GM12878 (cell line): ENCODE results near the gene CLDN17. TPM values are rescaled to one million over a fixed set of nuclear protein-coding genes. Genes with fewer than 3 reads are reported as not detected.
A peak's percentile ranks its signal among the peaks of the same experiment; 100 is the strongest.

Experiments used
- ATAC-seq: fragments of 200-7000 bp; cut with Tn5 transposase; 3 replicates; pipeline ENCODE4 v1.9.1; 2020; ENCODE audit warnings: mild to moderate bottlenecking, moderate library complexity
- BruUV-seq: library from RNA; stranded (reverse); fragments of 400-500 nt; replicated peaks from 2 replicates; lab custom pipeline; 2021; lab: Mats Ljungman, UMichigan
- CTCF ChIA-PET: fragments of 300-600 bp; sonication (Branson Sonifier 250); formaldehyde crosslinking; extraction: SDS; loops from one replicate; lab custom pipeline; 2021; ENCODE audit warnings: inconsistent platforms; lab: Yijun Ruan, JAX
- POLR2A ChIA-PET: fragments of 350-600 bp; formaldehyde crosslinking; extraction: SDS; loops from one replicate; lab custom pipeline; 2021; ENCODE audit warnings: inconsistent platforms; lab: Charles Lee
- RAD21 ChIA-PET: fragments of 300-600 bp; sonication (Branson Sonifier 250); formaldehyde crosslinking; loops from one replicate; lab custom pipeline; 2023; ENCODE audit warnings: antibody characterized with exemption; ENCODE audit not compliant: unreplicated experiment; lab: Charles Lee
- SMC1A ChIA-PET: fragments of 300-600 bp; sonication (Branson Sonifier 250); formaldehyde crosslinking; loops from one replicate; lab custom pipeline; 2023; ENCODE audit not compliant: unreplicated experiment, uncharacterized antibody; lab: Charles Lee
- DNase-seq: peaks from one replicate; pipeline ENCODE4 v3.0.0-alpha.2; 2011; ENCODE audit warnings: low read depth, low spot score
- FAIRE-seq: peaks from 3 replicates; lab custom pipeline; 2011; peaks lifted over from hg19 to GRCh38; lab: Jason Lieb, UNC
- H2AFZ ChIP-seq: 2 replicates; pipeline ENCODE4 v1.6.0; 2011; ENCODE audit warnings: low read depth, low read length, control low read depth; ENCODE audit not compliant: control insufficient read depth
- H3K27ac ChIP-seq: 2 replicates; pipeline ENCODE4 v1.5.1; 2011; ENCODE audit warnings: control low read depth; ENCODE audit not compliant: control insufficient read depth, insufficient read depth
- H3K27me3 ChIP-seq, 2 experiments: replicated peaks in 1 of 2; 2 replicates each; pipeline versions ENCODE4 v1.6.0 to v1.6.1; 2011; ENCODE audit warnings: low read length in 1 of 2; ENCODE audit not compliant: control insufficient read depth in 2 of 2, insufficient read depth in 2 of 2
- H3K36me3 ChIP-seq, 2 experiments: 2 replicates each; pipeline ENCODE4 v1.5.1; 2011; ENCODE audit warnings: low read length in 1 of 2; ENCODE audit not compliant: control insufficient read depth in 2 of 2, insufficient read depth in 2 of 2
- H3K4me1 ChIP-seq: 2 replicates; pipeline ENCODE4 v1.6.1; 2011; ENCODE audit warnings: mild to moderate bottlenecking, low read length, moderate library complexity, mixed read lengths; ENCODE audit not compliant: control insufficient read depth, insufficient read depth
- H3K4me2 ChIP-seq: 2 replicates; pipeline ENCODE4 v1.6.0; 2011; ENCODE audit warnings: control low read depth; ENCODE audit not compliant: control insufficient read depth, insufficient read depth
- H3K4me3 ChIP-seq: fragments of 200-600 bp; sonication (generic); 2 replicates; pipeline ENCODE4 v1.5.1; 2016
- H3K79me2 ChIP-seq: 2 replicates; pipeline ENCODE4 v1.6.0; 2011; ENCODE audit warnings: low read length; ENCODE audit not compliant: control insufficient read depth, insufficient read depth
- H3K9ac ChIP-seq: 2 replicates; pipeline ENCODE4 v1.8.0; 2011; ENCODE audit warnings: low read length, control low read depth, mixed read lengths; ENCODE audit not compliant: control insufficient read depth, insufficient read depth
- H3K9me3 ChIP-seq: replicated peaks from 3 replicates; pipeline ENCODE4 v1.5.1; 2011; ENCODE audit warnings: mild to moderate bottlenecking, low read length; ENCODE audit not compliant: control insufficient read depth, insufficient read depth
- H4K20me1 ChIP-seq: 2 replicates; pipeline ENCODE4 v1.6.0; 2011; ENCODE audit not compliant: control insufficient read depth, insufficient read depth
- BACH1 ChIP-seq: fragments of 450-650 bp; IDR thresholded peaks from 2 replicates; pipeline ENCODE4 v1.6.1; 2017; ENCODE audit warnings: mild to moderate bottlenecking, borderline replicate concordance
- CHD2 ChIP-seq: IDR thresholded peaks from 2 replicates; pipeline ENCODE4 v1.6.1; 2011; ENCODE audit warnings: low read depth, low read length, improper control_type of control experiment, borderline replicate concordance
- CTCF ChIP-seq, 3 experiments: IDR thresholded peaks in 2 of 3; conservative IDR thresholded peaks in 1 of 3; 2 replicates each; pipeline ENCODE4 v1.5.1; 2011; ENCODE audit warnings: low read depth in 3 of 3, low read length in 3 of 3, mild to moderate bottlenecking in 3 of 3, control low read depth in 2 of 3, moderate library complexity in 2 of 3, inconsistent platforms in 1 of 3, mixed read lengths in 1 of 3; ENCODE audit not compliant: control insufficient read depth in 2 of 3, insufficient read depth in 1 of 3; ENCODE audit errors: extremely low read depth in 1 of 3
- HDAC2 ChIP-seq: fragments of 200-600 bp; sonication (generic); IDR thresholded peaks from 2 replicates; pipeline ENCODE4 v1.6.1; 2017
- SMC3 ChIP-seq: IDR thresholded peaks from 2 replicates; pipeline ENCODE4 v1.6.1; 2011; ENCODE audit warnings: low read length, improper control_type of control experiment, borderline replicate concordance
- TCF3 ChIP-seq: IDR thresholded peaks from 2 replicates; pipeline ENCODE4 v1.6.1; 2012; ENCODE audit warnings: low read depth, mild to moderate bottlenecking, low read length, borderline replicate concordance; ENCODE audit not compliant: insufficient read depth
- WGBS: methylation state at CpG from one replicate; pipeline ENCODE4 v1.1.6; 2016; ENCODE audit warnings: low lambda C conversion rate; ENCODE audit not compliant: insufficient replicate concordance, insufficient coverage; ENCODE audit errors: missing lambda C conversion rate; 5-methylcytosine and 5-hydroxymethylcytosine counted together
- in situ Hi-C: fragments of 300-500 bp; cut with MboI; formaldehyde crosslinking; loops from 9 replicates; pipeline ENCODE4 v1.14.3; 2018; ENCODE audit warnings: mixed read lengths
- intact Hi-C: fragments of 100-400 bp; cut with micrococcal nuclease; formaldehyde crosslinking; loops from one replicate; pipeline ENCODE4 v1.14.2; 2022; ENCODE audit not compliant: unreplicated experiment
- polyA plus RNA-seq, 11 experiments: library from polyadenylated mRNA; depleted of rRNA in 4 of 11; unstranded in 6 of 11; stranded (reverse) in 5 of 11; fragments of >200 nt; fragmentation: Nextera tagmentation in 4 of 11; fragmentation: Illumina TruSeq in 1 of 11; extraction: Ambion mirVana in 4 of 11; extraction: Trizol in 1 of 11; gene quantifications; 1 replicate in 1 of 11; 2 replicates in 10 of 11; pipeline versions ENCODE4 v1.2.1 to v1.2.3, GENCODE V29; 2011 to 2016; ENCODE audit warnings: inconsistent platforms in 2 of 11, missing spikeins in 2 of 11, low read depth in 1 of 11
- total RNA-seq, 4 experiments: library from RNA; depleted of rRNA in 3 of 4; stranded (reverse); fragments of >200 nt in 3 of 4; fragmentation: Illumina TruSeq in 1 of 4; extraction: Trizol in 1 of 4; gene quantifications; 2 replicates each; pipeline versions ENCODE4 v1.2.1 to v1.2.3, GENCODE V29; 2013 to 2021

The CLDN17 gene
- total and polyA plus RNA-seq, 10 of the 15 experiments (the other 5 are each of a cell fraction or from before 2014, with no cell fraction given) = not detected

GRCh38 chr21:30200000-30200399 is 33.4 kb upstream of the CLDN17 start (continued):
- TF ChIP-seq TCF3 = no peak

GRCh38 chr21:30194701-30195299 is 28.2 kb upstream of the CLDN17 start:
- H3K4me1 ChIP-seq = no peaks in the 10 kb centered on the region
- H3K36me3 ChIP-seq = no peaks in the 10 kb centered on the region
- no peak overlapping the region for H3K4me2 ChIP-seq
- no peak for DNase-seq
- no peaks in the 10 kb centered on the region for H3K27me3 ChIP-seq
- 0% methylated on average over 2 of the region's 2 CpGs for WGBS
- no peak for FAIRE-seq
- no peaks in the 10 kb centered on the region for H4K20me1 ChIP-seq
- no peak overlapping the region for H3K27ac ChIP-seq
- ChIA-PET SMC1A (no interaction called here), RAD21 (no interaction called here), CTCF (interaction anchor here (1.0 to 5.8 kb wide), 2 partner anchors 8 to 151 kb away, joined by 3 to 21 read pairs; no protein-coding TSS in a partner anchor), POLR2A (no interaction called here)
- H3K79me2 ChIP-seq = no peaks in the 10 kb centered on the region
- in situ Hi-C loops (no loop called here), intact Hi-C loops (loop anchor here (5.0 kb wide), 1 partner anchor 147 kb away; no protein-coding TSS in a partner anchor)
- peak; percentile 15 to 34 (median 31); a peak in 3 of 6 replicates for TF ChIP-seq CTCF (IDR thresholded peaks at IDR 0.05 in 2 of 3, conservative IDR thresholded peaks at IDR 0.05 in 1 of 3; ENCODE audit: control insufficient read depth in 2 of 3, extremely low read depth in 1 of 3, insufficient read depth in 1 of 3, low read depth in 3 of 3, low read length in 3 of 3)
- no peak for TF ChIP-seq CHD2
- TF ChIP-seq SMC3 = peak; percentile 12; the same call in 1 of the 2 replicates
- TF ChIP-seq BACH1 = no peak
- TF ChIP-seq HDAC2 = no peak
- H3K9me3 ChIP-seq = no peaks in the 10 kb centered on the region
- no TSS peak for BruUV-seq
- H3K9ac ChIP-seq = no peak overlapping the region
- H2AFZ ChIP-seq = no peak overlapping the region
- no peak overlapping the region for H3K4me3 ChIP-seq
- peak; percentile 63; the same call in 2 of the 3 replicates for ATAC-seq
